OCI-LY1 (cell line): ENCODE data around the gene CCND2.

Experiments used
- CTCF ChIP-seq: fragments of 200-600 bp; sonication (generic), shearing (Covaris generic); IDR thresholded peaks from 2 replicates; pipeline ENCODE4 v1.5.1; 2017; ENCODE audit warnings: mild to moderate bottlenecking, antibody characterized with exemption, low read length, moderate library complexity, mixed read lengths
- EZH2 ChIP-seq: fragments of 200-600 bp; sonication (generic), shearing (Covaris generic); IDR thresholded peaks from 2 replicates; pipeline ENCODE4 v1.8.0; 2017; ENCODE audit warnings: borderline replicate concordance, mixed run types, mild to moderate bottlenecking, antibody characterized with exemption, low read length, moderate library complexity, mixed read lengths

- TF ChIP-seq CTCF (no peak), EZH2 (no peak)
Observed at GRCh38 chr12:4277205-4277543, 3.6 kb downstream of the CCND2 start.
